PC-9 (cell line): Measurements from ENCODE around the gene TIGD1. TPM values are rescaled to one million over a fixed set of nuclear protein-coding genes. Genes with fewer than 3 reads are reported as not detected.

Source experiments
- BruUV-seq: library from RNA; stranded (reverse); fragments of 400-500 nt; replicated peaks from 2 replicates; lab custom pipeline; 2021; lab: Mats Ljungman, UMichigan
- CTCF ChIA-PET: fragments of 300-600 bp; sonication (Branson Sonifier 250); formaldehyde crosslinking; loops from one replicate; lab custom pipeline; 2022; ENCODE audit warnings: antibody characterized with exemption; lab: Charles Lee
- POLR2A ChIA-PET: fragments of 300-600 bp; sonication (Branson Sonifier 250); formaldehyde crosslinking; loops from one replicate; lab custom pipeline; 2022; ENCODE audit warnings: antibody characterized with exemption; ENCODE audit not compliant: unreplicated experiment; lab: Charles Lee
- DNase-seq, 2 experiments: peaks; one replicate each; pipeline versions ENCODE4 v3.0.0 to v3.0.0-alpha.2; 2015 to 2022; ENCODE audit warnings: mixed read lengths in 1 of 2
- H2AFZ ChIP-seq: fragments of 200-600 bp; sonication (generic); 2 replicates; pipeline ENCODE4 v1.8.1; 2017; ENCODE audit warnings: antibody characterized with exemption
- H3F3A ChIP-seq: fragments of 200-600 bp; sonication (generic); 2 replicates; pipeline ENCODE4 v1.8.1; 2017; ENCODE audit warnings: antibody characterized with exemption, mild to moderate bottlenecking, low read depth; ENCODE audit not compliant: insufficient read depth
- H3K27ac ChIP-seq: fragments of 200-600 bp; sonication (generic); 2 replicates; pipeline ENCODE4 v1.6.1; 2016; ENCODE audit warnings: mixed run types
- H3K27me3 ChIP-seq: fragments of 200-600 bp; sonication (generic); 2 replicates; pipeline ENCODE4 v1.6.1; 2016; ENCODE audit warnings: low read depth, mixed run types; ENCODE audit not compliant: insufficient read depth
- H3K36me3 ChIP-seq: fragments of 200-600 bp; sonication (generic); 2 replicates; pipeline ENCODE4 v1.6.1; 2016; ENCODE audit warnings: low read depth, mixed run types
- H3K4me1 ChIP-seq: fragments of 200-600 bp; sonication (generic); replicated peaks from 2 replicates; pipeline ENCODE4 v1.6.1; 2016; ENCODE audit warnings: mixed run types; ENCODE audit not compliant: insufficient read depth
- H3K4me2 ChIP-seq: fragments of 200-600 bp; sonication (generic); 2 replicates; pipeline ENCODE4 v1.6.1; 2017; ENCODE audit warnings: mixed run types
- H3K4me3 ChIP-seq: fragments of 200-600 bp; sonication (generic); 2 replicates; pipeline ENCODE4 v1.6.1; 2016; ENCODE audit warnings: mixed run types
- H3K79me2 ChIP-seq: fragments of 200-600 bp; sonication (generic); 2 replicates; pipeline ENCODE4 v1.6.1; 2017; ENCODE audit warnings: low read depth, mixed run types
- H3K9me2 ChIP-seq: fragments of 200-600 bp; sonication (generic); 2 replicates; pipeline ENCODE4 v1.8.1; 2017; ENCODE audit warnings: mild to moderate bottlenecking; ENCODE audit not compliant: insufficient read depth
- H3K9me3 ChIP-seq: fragments of 200-600 bp; sonication (generic); 2 replicates; pipeline ENCODE4 v1.8.1; 2016; ENCODE audit warnings: low read depth; ENCODE audit not compliant: insufficient read depth
- H4K20me1 ChIP-seq: fragments of 200-600 bp; sonication (generic); 2 replicates; pipeline ENCODE4 v1.8.1; 2017; ENCODE audit not compliant: insufficient read depth
- CTCF ChIP-seq: fragments of 200-600 bp; sonication (generic); conservative IDR thresholded peaks from 2 replicates; pipeline ENCODE4 v1.6.1; 2017; ENCODE audit warnings: mixed run types, antibody characterized with exemption, mild to moderate bottlenecking, moderate library complexity
- EZH2 ChIP-seq: fragments of 200-600 bp; sonication (generic); IDR thresholded peaks from 2 replicates; pipeline ENCODE4 v1.8.0; 2017; ENCODE audit warnings: antibody characterized with exemption, low read depth
- intact Hi-C: fragments of 100-400 bp; cut with micrococcal nuclease; formaldehyde crosslinking; loops from one replicate; pipeline ENCODE4 v1.10.0; 2022; ENCODE audit not compliant: unreplicated experiment
- total RNA-seq: library from RNA; stranded (reverse); gene quantifications from 2 replicates; pipeline ENCODE4 v1.2.3, GENCODE V29; 2021

Gene TIGD1
- total RNA-seq, 1 experiment from 2014 or later: 12.7 TPM

- H3K27ac ChIP-seq: no peak overlapping the region
- DNase-seq: no peak
- H3K9me2 ChIP-seq: no peaks in the 10 kb centered on the region
- CTCF ChIA-PET: no interaction called here
- no peak overlapping the region for H3K4me3 ChIP-seq
- H3K79me2 ChIP-seq: no peaks in the 10 kb centered on the region
- H3K4me2 ChIP-seq: no peak overlapping the region
- intact Hi-C loops: no loop called here
- no TSS peak for BruUV-seq
- H3K27me3 ChIP-seq: no peaks in the 10 kb centered on the region
- H3K4me1 ChIP-seq: peaks cover 14% of the 10 kb centered on the region
- H3F3A ChIP-seq: peaks cover 14% of the 10 kb centered on the region
- no peak for TF ChIP-seq EZH2
- no peak for TF ChIP-seq CTCF
- POLR2A ChIA-PET: no interaction called here
- no peaks in the 10 kb centered on the region for H3K36me3 ChIP-seq
- no peaks in the 10 kb centered on the region for H4K20me1 ChIP-seq
- no peaks in the 10 kb centered on the region for H3K9me3 ChIP-seq
- H2AFZ ChIP-seq: no peak overlapping the region
These were observed 47.2 kb upstream of the TIGD1 start for GRCh38 chr2:232597362-232598079.

GRCh38 chr2:232593982-232594381, 43.6 kb upstream of the TIGD1 start:
- no peak overlapping the region for H3K4me3 ChIP-seq
- peak overlapping the region; percentile 63; the same call in 1 of the 2 replicates for H3K4me2 ChIP-seq
- peaks cover 32% of the 10 kb centered on the region for H3K4me1 ChIP-seq
- H3F3A ChIP-seq: peaks cover 27% of the 10 kb centered on the region
- no peaks in the 10 kb centered on the region for H4K20me1 ChIP-seq
- H3K36me3 ChIP-seq: no peaks in the 10 kb centered on the region
- TF ChIP-seq CTCF (no peak), EZH2 (no peak)
- no peak for DNase-seq
- no peaks in the 10 kb centered on the region for H3K9me3 ChIP-seq
- no peaks in the 10 kb centered on the region for H3K27me3 ChIP-seq
- no peak overlapping the region for H2AFZ ChIP-seq
- no peaks in the 10 kb centered on the region for H3K9me2 ChIP-seq
- intact Hi-C loops: loop anchor here (2.0 kb wide), 1 partner anchor 43 kb away; the partner anchor contains the start of genes EIF4E2 and TIGD1
- POLR2A ChIA-PET: no interaction called here
- H3K27ac ChIP-seq: peak overlapping the region; percentile 69; the same call in 1 of the 2 replicates
- H3K79me2 ChIP-seq: no peaks in the 10 kb centered on the region
- CTCF ChIA-PET: no interaction called here
- TSS peak; percentile 72 for BruUV-seq

GRCh38 chr2:232592772-232593395, 42.5 kb upstream of the TIGD1 start:
- H3K9me3 ChIP-seq: no peaks in the 10 kb centered on the region
- no peaks in the 10 kb centered on the region for H3K9me2 ChIP-seq
- H3K79me2 ChIP-seq: no peaks in the 10 kb centered on the region
- peak overlapping the region; percentile 20; the same call in 1 of the 2 replicates for H3K4me3 ChIP-seq
- BruUV-seq: no TSS peak
- H3K27ac ChIP-seq: peak overlapping the region; percentile 69
- POLR2A ChIA-PET: interaction anchor here (0.6 kb wide), 2 partner anchors 154 to 192 kb away, joined by 5 to 11 read pairs; no protein-coding TSS in a partner anchor
- intact Hi-C loops: loop anchor here (2.0 kb wide), 1 partner anchor 42 kb away; the partner anchor contains the start of genes EIF4E2 and TIGD1
- CTCF ChIA-PET: interaction anchor here (1.4 kb wide), 1 partner anchor 12 kb away, joined by 4 read pairs; no protein-coding TSS in a partner anchor
- no peaks in the 10 kb centered on the region for H4K20me1 ChIP-seq
- no peaks in the 10 kb centered on the region for H3K36me3 ChIP-seq
- no peaks in the 10 kb centered on the region for H3K27me3 ChIP-seq
- peaks cover 36% of the 10 kb centered on the region for H3K4me1 ChIP-seq
- DNase-seq: peak; percentile 59 to 95
- peak overlapping the region; percentile 63 for H3K4me2 ChIP-seq
- H3F3A ChIP-seq: peaks cover 27% of the 10 kb centered on the region
- TF ChIP-seq EZH2 (no peak), CTCF (peak; percentile 50; the same call in 1 of the 2 replicates)
- peak overlapping the region; percentile 64 for H2AFZ ChIP-seq
